SK-N-SH (cell line): ENCODE data around the gene TACSTD2. TPM values are rescaled to one million over a fixed set of nuclear protein-coding genes. Genes with fewer than 3 reads are reported as not detected.

Experiments used
- CTCF ChIA-PET: fragments of 300-600, 350-600 bp; formaldehyde crosslinking; extraction: SDS; loops from one replicate; lab custom pipeline; 2021; lab: Yijun Ruan, JAX
- POLR2A ChIA-PET: fragments of 350-600 bp; sonication (Branson Sonifier 250); formaldehyde crosslinking; extraction: SDS; loops from one replicate; lab custom pipeline; 2020; ENCODE audit warnings: antibody characterized with exemption, inconsistent platforms; lab: Yijun Ruan, JAX
- DNase-seq: peaks from one replicate; pipeline ENCODE4 v3.0.0; 2012
- H2AFZ ChIP-seq: fragments of 200-600 bp; sonication (generic); 2 replicates; pipeline ENCODE4 v1.8.1; 2016; ENCODE audit warnings: antibody characterized with exemption, mild to moderate bottlenecking, low read depth
- H3F3A ChIP-seq: fragments of 200-600 bp; sonication (generic); replicated peaks from 2 replicates; pipeline ENCODE3; 2016; ENCODE audit warnings: antibody characterized with exemption, mild to moderate bottlenecking; ENCODE audit not compliant: insufficient read depth
- H3K27ac ChIP-seq, 2 experiments: fragments of 200-500 bp in 1 of 2; fragments of 200-600 bp in 1 of 2; sonication (Bioruptor generic) in 1 of 2; sonication (generic), shearing (Covaris generic) in 1 of 2; 2 replicates each; pipeline versions ENCODE4 v1.5.1 to v1.6.1; 2014 to 2016; ENCODE audit warnings: low read depth in 2 of 2, inconsistent platforms in 1 of 2, low read length in 1 of 2, mild to moderate bottlenecking in 1 of 2, mixed read lengths in 1 of 2
- H3K27me3 ChIP-seq: fragments of 200-600 bp; sonication (generic), shearing (Covaris generic); 2 replicates; pipeline ENCODE4 v1.6.1; 2016; ENCODE audit warnings: mixed run types; ENCODE audit not compliant: insufficient read depth
- H3K36me3 ChIP-seq, 2 experiments: fragments of 200-500 bp in 1 of 2; fragments of 200-600 bp in 1 of 2; sonication (Bioruptor generic) in 1 of 2; sonication (generic) in 1 of 2; replicated peaks in 1 of 2; 2 replicates each; pipeline versions ENCODE3 to v1.5.1; 2014 to 2016; ENCODE audit warnings: low read length in 1 of 2, mild to moderate bottlenecking in 1 of 2; ENCODE audit not compliant: insufficient read depth in 2 of 2, control insufficient read depth in 1 of 2
- H3K4me1 ChIP-seq, 2 experiments: fragments of 200-500 bp in 1 of 2; fragments of 200-600 bp in 1 of 2; sonication (Bioruptor generic) in 1 of 2; sonication (generic), shearing (Covaris generic) in 1 of 2; 2 replicates each; pipeline versions ENCODE4 v1.5.1 to v1.6.1; 2014 to 2016; ENCODE audit warnings: low read depth in 1 of 2, low read length in 1 of 2, mixed run types in 1 of 2; ENCODE audit not compliant: insufficient read depth in 2 of 2, control insufficient read depth in 1 of 2
- H3K4me2 ChIP-seq: fragments of 200-600 bp; sonication (generic), shearing (Covaris generic); 2 replicates; pipeline ENCODE4 v1.6.1; 2017; ENCODE audit warnings: mixed run types
- H3K4me3 ChIP-seq, 2 experiments: fragments of 200-500 bp in 1 of 2; fragments of 200-600 bp in 1 of 2; sonication (Bioruptor generic) in 1 of 2; sonication (generic), shearing (Covaris generic) in 1 of 2; 2 replicates each; pipeline versions ENCODE4 v1.5.1 to v1.8.1; 2014 to 2016; ENCODE audit warnings: low read depth in 2 of 2, inconsistent platforms in 1 of 2, low read length in 1 of 2, mild to moderate bottlenecking in 1 of 2, mixed read lengths in 1 of 2, moderate library complexity in 1 of 2
- H3K79me2 ChIP-seq: fragments of 200-600 bp; sonication (generic); 2 replicates; pipeline ENCODE4 v1.8.1; 2017; ENCODE audit warnings: mild to moderate bottlenecking; ENCODE audit not compliant: insufficient read depth
- H3K9ac ChIP-seq: fragments of 200-600 bp; sonication (generic); 2 replicates; pipeline ENCODE4 v1.6.1; 2017; ENCODE audit warnings: mixed run types
- H3K9me2 ChIP-seq: fragments of 200-600 bp; sonication (generic); 2 replicates; pipeline ENCODE4 v1.6.1; 2017; ENCODE audit warnings: mixed run types
- H3K9me3 ChIP-seq: fragments of 200-600 bp; sonication (generic); 2 replicates; pipeline ENCODE4 v1.6.1; 2017; ENCODE audit warnings: mixed run types, mild to moderate bottlenecking, moderate library complexity
- H4K20me1 ChIP-seq: fragments of 200-600 bp; sonication (generic); 2 replicates; pipeline ENCODE4 v1.6.1; 2017; ENCODE audit warnings: mild to moderate bottlenecking, mixed run types; ENCODE audit not compliant: insufficient read depth
- EP300 ChIP-seq, 2 experiments: IDR thresholded peaks; 2 replicates each; pipeline versions ENCODE4 v1.4.0 to v1.6.1; 2012; ENCODE audit warnings: borderline replicate concordance in 1 of 2, low read depth in 1 of 2, low read length in 1 of 2
- FOSL2 ChIP-seq: IDR thresholded peaks from 2 replicates; pipeline ENCODE4 v1.4.0; 2012; ENCODE audit warnings: low read depth, mild to moderate bottlenecking, moderate library complexity, borderline replicate concordance
- FOXM1 ChIP-seq: IDR thresholded peaks from 2 replicates; pipeline ENCODE4 v1.4.0; 2012; ENCODE audit warnings: low read depth, mild to moderate bottlenecking
- GABPA ChIP-seq: IDR thresholded peaks from 2 replicates; pipeline ENCODE4 v1.4.0; 2012; ENCODE audit warnings: low read depth, mild to moderate bottlenecking
- IRF3 ChIP-seq: fragments of 150-350 bp; IDR thresholded peaks from 2 replicates; pipeline ENCODE4 v1.6.1; 2016; ENCODE audit warnings: mild to moderate bottlenecking, low read depth, low read length
- MEF2A ChIP-seq: IDR thresholded peaks from 2 replicates; pipeline ENCODE4 v1.4.0; 2012; ENCODE audit warnings: low read depth, borderline replicate concordance
- MXI1 ChIP-seq: IDR thresholded peaks from 2 replicates; pipeline ENCODE4 v1.6.1; 2012; ENCODE audit warnings: mild to moderate bottlenecking, low read depth, low read length, improper control_type of control experiment
- PBX3 ChIP-seq: IDR thresholded peaks from 2 replicates; pipeline ENCODE4; 2012
- POLR2AphosphoS5 ChIP-seq: IDR thresholded peaks from 2 replicates; pipeline ENCODE4 v1.6.1; 2012; ENCODE audit warnings: low read depth, low read length
- RAD21 ChIP-seq: IDR thresholded peaks from 2 replicates; pipeline ENCODE4 v1.6.1; 2012; ENCODE audit warnings: mild to moderate bottlenecking, low read length
- RFX5 ChIP-seq: IDR thresholded peaks from 2 replicates; pipeline ENCODE4 v1.6.1; 2012; ENCODE audit warnings: mild to moderate bottlenecking, improper control_type of control experiment, low read length
- SIN3A ChIP-seq: IDR thresholded peaks from 2 replicates; pipeline ENCODE4 v1.6.1; 2012; ENCODE audit warnings: low read depth, mild to moderate bottlenecking, low read length, moderate library complexity, borderline replicate concordance
- TAF1 ChIP-seq: IDR thresholded peaks from 2 replicates; pipeline ENCODE4 v1.6.1; 2012; ENCODE audit warnings: low read depth, mild to moderate bottlenecking, low read length, moderate library complexity, borderline replicate concordance
- TCF12 ChIP-seq: IDR thresholded peaks from 2 replicates; pipeline ENCODE4 v1.4.0; 2012
- WGBS: methylation state at CpG from one replicate; pipeline ENCODE4 v1.1.6; 2017; ENCODE audit warnings: low lambda C conversion rate; 5-methylcytosine and 5-hydroxymethylcytosine counted together
- polyA plus RNA-seq, 3 experiments: library from polyadenylated mRNA; depleted of rRNA; stranded (reverse); fragments of >200 nt; gene quantifications; 2 replicates each; pipeline ENCODE4 v1.2.3, GENCODE V29; 2012
- TF ChIP-seq, protein P1 (sequence below): IDR thresholded peaks from 2 replicates; pipeline ENCODE4 v1.4.0; 2012; ENCODE audit warnings: low read depth
- TF ChIP-seq, protein P2 (sequence below): IDR thresholded peaks from 2 replicates; pipeline ENCODE4 v1.4.0; 2012; ENCODE audit warnings: low read depth, borderline replicate concordance
- TF ChIP-seq, protein P3 (sequence below): IDR thresholded peaks from 2 replicates; pipeline ENCODE4 v1.6.1; 2012; ENCODE audit warnings: mild to moderate bottlenecking, low read depth, low read length, moderate library complexity

TACSTD2 gene
- polyA plus RNA-seq, 1 of the 3 experiments (the other 2 are of a cell fraction), result 0.02 TPM

DNA sequence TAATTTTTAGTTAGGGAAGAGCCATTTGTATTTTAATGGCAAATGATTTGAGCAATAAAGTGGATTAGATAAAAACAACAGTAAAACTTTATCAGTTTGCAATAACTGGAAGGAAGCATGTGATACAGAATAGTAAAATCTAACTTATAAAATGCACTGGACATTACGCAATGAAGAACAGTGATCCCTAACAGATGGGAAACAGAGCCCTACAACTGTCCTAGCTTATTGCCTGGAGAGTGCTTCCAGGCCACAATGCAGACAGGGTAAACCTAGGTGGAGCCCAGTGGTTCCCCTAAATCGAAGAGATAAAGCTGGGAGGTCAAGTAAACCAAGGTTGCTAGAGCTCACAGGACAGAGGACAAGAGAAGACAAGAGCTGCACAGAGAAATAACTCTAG lies 37.5 kb downstream of the TACSTD2 start:
- Histone ChIP-seq H3F3A (no peaks in the 10 kb centered on the region), H3K27ac (no peak overlapping the region), H3K79me2 (no peaks in the 10 kb centered on the region), H3K9me3 (no peaks in the 10 kb centered on the region), H2AFZ (no peak overlapping the region), H3K4me3 (no peak overlapping the region), H3K4me2 (no peak overlapping the region), H3K27me3 (no peaks in the 10 kb centered on the region), H3K9me2 (no peaks in the 10 kb centered on the region), H3K36me3 (peaks cover 0 to 4% of the 10 kb centered on the region in 2 experiments), H4K20me1 (no peaks in the 10 kb centered on the region), H3K9ac (no peak overlapping the region), H3K4me1 (no peaks in the 10 kb centered on the region; a peak in 2 of 4 replicates)
- no peak for DNase-seq
- ChIA-PET POLR2A (no interaction called here), CTCF (interaction anchor here (1.1 to 2.5 kb wide), 3 partner anchors 12 to 24 kb away, joined by 3 to 16 read pairs (median 4); no protein-coding TSS in a partner anchor)
- WGBS, result 60% methylated on average over 2 of the region's 2 CpGs
- no peak for TF ChIP-seq RAD21
- TF ChIP-seq, protein P1, sequence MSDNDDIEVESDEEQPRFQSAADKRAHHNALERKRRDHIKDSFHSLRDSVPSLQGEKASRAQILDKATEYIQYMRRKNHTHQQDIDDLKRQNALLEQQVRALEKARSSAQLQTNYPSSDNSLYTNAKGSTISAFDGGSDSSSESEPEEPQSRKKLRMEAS, result no peak
- TF ChIP-seq, protein P2, sequence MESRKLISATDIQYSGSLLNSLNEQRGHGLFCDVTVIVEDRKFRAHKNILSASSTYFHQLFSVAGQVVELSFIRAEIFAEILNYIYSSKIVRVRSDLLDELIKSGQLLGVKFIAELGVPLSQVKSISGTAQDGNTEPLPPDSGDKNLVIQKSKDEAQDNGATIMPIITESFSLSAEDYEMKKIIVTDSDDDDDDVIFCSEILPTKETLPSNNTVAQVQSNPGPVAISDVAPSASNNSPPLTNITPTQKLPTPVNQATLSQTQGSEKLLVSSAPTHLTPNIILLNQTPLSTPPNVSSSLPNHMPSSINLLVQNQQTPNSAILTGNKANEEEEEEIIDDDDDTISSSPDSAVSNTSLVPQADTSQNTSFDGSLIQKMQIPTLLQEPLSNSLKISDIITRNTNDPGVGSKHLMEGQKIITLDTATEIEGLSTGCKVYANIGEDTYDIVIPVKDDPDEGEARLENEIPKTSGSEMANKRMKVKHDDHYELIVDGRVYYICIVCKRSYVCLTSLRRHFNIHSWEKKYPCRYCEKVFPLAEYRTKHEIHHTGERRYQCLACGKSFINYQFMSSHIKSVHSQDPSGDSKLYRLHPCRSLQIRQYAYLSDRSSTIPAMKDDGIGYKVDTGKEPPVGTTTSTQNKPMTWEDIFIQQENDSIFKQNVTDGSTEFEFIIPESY, result no peak
- no peak for TF ChIP-seq GABPA
- TF ChIP-seq FOXM1, result no peak
- no peak for TF ChIP-seq MXI1
- TF ChIP-seq EP300 (IDR thresholded peaks at IDR 0.05; ENCODE audit: borderline replicate concordance in 1 of 2, low read depth in 1 of 2, low read length in 1 of 2), result no peak
- TF ChIP-seq POLR2AphosphoS5, result no peak
- TF ChIP-seq FOSL2, result no peak
- TF ChIP-seq TAF1, result no peak
- TF ChIP-seq PBX3, result no peak
- no peak for TF ChIP-seq RFX5

- CTCF ChIA-PET, result interaction anchor here (1.0 to 2.5 kb wide), 4 partner anchors 8 to 23 kb away, joined by 3 to 16 read pairs (median 4); partner anchors contain the start of gene OMA1
- TF ChIP-seq, protein P3, sequence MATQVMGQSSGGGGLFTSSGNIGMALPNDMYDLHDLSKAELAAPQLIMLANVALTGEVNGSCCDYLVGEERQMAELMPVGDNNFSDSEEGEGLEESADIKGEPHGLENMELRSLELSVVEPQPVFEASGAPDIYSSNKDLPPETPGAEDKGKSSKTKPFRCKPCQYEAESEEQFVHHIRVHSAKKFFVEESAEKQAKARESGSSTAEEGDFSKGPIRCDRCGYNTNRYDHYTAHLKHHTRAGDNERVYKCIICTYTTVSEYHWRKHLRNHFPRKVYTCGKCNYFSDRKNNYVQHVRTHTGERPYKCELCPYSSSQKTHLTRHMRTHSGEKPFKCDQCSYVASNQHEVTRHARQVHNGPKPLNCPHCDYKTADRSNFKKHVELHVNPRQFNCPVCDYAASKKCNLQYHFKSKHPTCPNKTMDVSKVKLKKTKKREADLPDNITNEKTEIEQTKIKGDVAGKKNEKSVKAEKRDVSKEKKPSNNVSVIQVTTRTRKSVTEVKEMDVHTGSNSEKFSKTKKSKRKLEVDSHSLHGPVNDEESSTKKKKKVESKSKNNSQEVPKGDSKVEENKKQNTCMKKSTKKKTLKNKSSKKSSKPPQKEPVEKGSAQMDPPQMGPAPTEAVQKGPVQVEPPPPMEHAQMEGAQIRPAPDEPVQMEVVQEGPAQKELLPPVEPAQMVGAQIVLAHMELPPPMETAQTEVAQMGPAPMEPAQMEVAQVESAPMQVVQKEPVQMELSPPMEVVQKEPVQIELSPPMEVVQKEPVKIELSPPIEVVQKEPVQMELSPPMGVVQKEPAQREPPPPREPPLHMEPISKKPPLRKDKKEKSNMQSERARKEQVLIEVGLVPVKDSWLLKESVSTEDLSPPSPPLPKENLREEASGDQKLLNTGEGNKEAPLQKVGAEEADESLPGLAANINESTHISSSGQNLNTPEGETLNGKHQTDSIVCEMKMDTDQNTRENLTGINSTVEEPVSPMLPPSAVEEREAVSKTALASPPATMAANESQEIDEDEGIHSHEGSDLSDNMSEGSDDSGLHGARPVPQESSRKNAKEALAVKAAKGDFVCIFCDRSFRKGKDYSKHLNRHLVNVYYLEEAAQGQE, result no peak
- TF ChIP-seq TAF1 (no peak), IRF3 (no peak), TCF12 (no peak), SIN3A (no peak), MXI1 (no peak), EP300 (IDR thresholded peaks at IDR 0.05; ENCODE audit: borderline replicate concordance in 1 of 2, low read depth in 1 of 2, low read length in 1 of 2) (no peak), PBX3 (no peak), MEF2A (no peak)
- TF ChIP-seq, protein P1, result no peak
Measured at GRCh38 chr1:58538821-58539220, 38.2 kb downstream of the TACSTD2 start.

More at GRCh38 chr1:58538821-58539220, 38.2 kb downstream of the TACSTD2 start:
- Histone ChIP-seq H3K9me2 (no peaks in the 10 kb centered on the region), H3K27me3 (no peaks in the 10 kb centered on the region), H3K4me3 (no peak overlapping the region), H3K79me2 (no peaks in the 10 kb centered on the region), H4K20me1 (no peaks in the 10 kb centered on the region), H3F3A (no peaks in the 10 kb centered on the region), H3K9me3 (no peaks in the 10 kb centered on the region), H3K4me2 (no peak overlapping the region), H3K9ac (no peak overlapping the region), H3K27ac (no peak overlapping the region), H3K4me1 (no peaks in the 10 kb centered on the region; a peak in 2 of 4 replicates), H3K36me3 (peaks cover 0 to 4% of the 10 kb centered on the region in 2 experiments), H2AFZ (no peak overlapping the region)
- 94% methylated on average over 3 of the region's 3 CpGs for WGBS
- POLR2A ChIA-PET, result no interaction called here
- DNase-seq, result no peak
